HG02623 (cell line): ENCODE results near the gene PCDHB6.
"Not testable (repeated sequence)": the region's sequence is repeated elsewhere in the genome, so short reads cannot be mapped to it uniquely, and the experiment has no call there.

Experiments used
- ATAC-seq: cut with Tn5 transposase; IDR thresholded peaks from one replicate; pipeline ENCODE4 v1.9.1; 2021; ENCODE audit warnings: moderate library complexity; ENCODE audit not compliant: unreplicated experiment

The PCDHB6 gene

GRCh38 chr5:141201646-141202045 is 51.8 kb downstream of the PCDHB6 start:
- ATAC-seq: not testable (repeated sequence)
